Islet precursor cell (in vitro differentiated cells): Measurements from ENCODE around the gene ZBTB34.

Experiments used
- DNase-seq: peaks from one replicate; pipeline ENCODE4 v3.0.0-alpha.2; 2018

Gene ZBTB34

GRCh38 chr9:126932871-126933321 lies 72.5 kb downstream of the ZBTB34 start:
- no peak for DNase-seq

GRCh38 chr9:126933334-126933980 lies 73.0 kb downstream of the ZBTB34 start:
- DNase-seq, result no peak

GRCh38 chr9:126934441-126934840 lies 74.0 kb downstream of the ZBTB34 start:
- DNase-seq, result no peak
